ENCODE data around the gene MRGPRG. TPM values are rescaled to one million over a fixed set of nuclear protein-coding genes. Genes with fewer than 3 reads are reported as not detected.

The MRGPRG gene
- total RNA-seq, 1 experiment from 2014 or later: not detected

Other genes starting within 250 kb of the MRGPRG start
- 160 to 189 TPM (median 181 TPM) in 3 replicates for gene NAP1L4, start 226.5 kb downstream of the MRGPRG start, total RNA-seq (2021)
- gene CARS1, start 161.4 kb downstream of the MRGPRG start, total RNA-seq (2021): 57.9 to 92.0 TPM (median 62.0 TPM) in 3 replicates
- 13.1 to 17.7 TPM (median 14.8 TPM) in 3 replicates for gene OSBPL5, start 53.5 kb downstream of the MRGPRG start, total RNA-seq (2021)
- gene MRGPRE, start 13.6 kb upstream of the MRGPRG start, total RNA-seq (2021): not detected in 3 replicates
- gene ZNF195, start 160.3 kb upstream of the MRGPRG start, total RNA-seq (2021): 72.7 to 85.5 TPM (median 74.2 TPM) in 3 replicates